ENCODE data around the gene SLC38A4.

The SLC38A4 gene

GRCh38 chr12:46843811-46844210, 18.0 kb upstream of the SLC38A4 start:
- H3K4me2 ChIP-seq (ENCODE audit: insufficient read depth, low read length, poor library complexity, severe bottlenecking) = no peak overlapping the region
- no peaks in the 10 kb centered on the region for H3K79me1 ChIP-seq (ENCODE audit: low read depth, low read length)
- no peaks in the 10 kb centered on the region for H3K9me3 ChIP-seq (replicated peaks in 1 of 2; ENCODE audit: control insufficient read depth in 2 of 2, insufficient read depth in 1 of 2, low read depth in 1 of 2, low read length in 2 of 2)
- no peak for DNase-seq (ENCODE audit: low spot score)
- no peak overlapping the region for H4K91ac ChIP-seq (ENCODE audit: low read depth, low read length, poor library complexity)
- no peak overlapping the region for H2BK15ac ChIP-seq (ENCODE audit: low read length)
- H3K18ac ChIP-seq (ENCODE audit: low read length) = no peak overlapping the region
- H3K27ac ChIP-seq (replicated peaks; ENCODE audit: low read length) = no peak overlapping the region
- no peak overlapping the region for H2BK12ac ChIP-seq (ENCODE audit: low read length)
- H3K23ac ChIP-seq (ENCODE audit: low read depth, low read length, poor library complexity) = no peak overlapping the region
- no peak overlapping the region for H2BK5ac ChIP-seq (ENCODE audit: low read length)
- no peak overlapping the region for H3K9ac ChIP-seq (ENCODE audit: low read depth, low read length, poor library complexity)
- no peaks in the 10 kb centered on the region for H3K36me3 ChIP-seq (replicated peaks in 1 of 2; ENCODE audit: control insufficient read depth in 2 of 2, insufficient read depth in 2 of 2, low read length in 2 of 2)
- H3K4me1 ChIP-seq (ENCODE audit: control insufficient read depth in 2 of 2, insufficient read depth in 1 of 2, low read depth in 1 of 2, low read length in 2 of 2) = no peaks in the 10 kb centered on the region
- no peak overlapping the region for H3K4ac ChIP-seq (ENCODE audit: low read length)
- H3K4me3 ChIP-seq (ENCODE audit: low read length in 2 of 2) = no peak overlapping the region
- no peak overlapping the region for H4K8ac ChIP-seq (ENCODE audit: low read depth, low read length)
- H3K14ac ChIP-seq (ENCODE audit: low read length) = no peak overlapping the region
- no CpG with 5 or more reads among the region's 3 CpGs for WGBS, 2 donors (ENCODE audit: extremely low coverage in 2 of 2, insufficient read length in 2 of 2, insufficient replicate concordance in 1 of 2)
- H2AK5ac ChIP-seq (ENCODE audit: low read depth, low read length) = no peak overlapping the region
- no peaks in the 10 kb centered on the region for H3K27me3 ChIP-seq (ENCODE audit: control insufficient read depth in 3 of 3, insufficient read depth in 3 of 3, low read depth in 1 of 3, low read length in 3 of 3)
- H2BK120ac ChIP-seq (ENCODE audit: low read depth, low read length) = no peak overlapping the region
- no peak overlapping the region for H2AFZ ChIP-seq (ENCODE audit: low read length)

- H3K14ac ChIP-seq (ENCODE audit: low read length) = no peak overlapping the region
- H3K4me1 ChIP-seq (ENCODE audit: control insufficient read depth in 2 of 2, insufficient read depth in 1 of 2, low read depth in 1 of 2, low read length in 2 of 2) = no peaks in the 10 kb centered on the region
- no peaks in the 10 kb centered on the region for H3K27me3 ChIP-seq (ENCODE audit: control insufficient read depth in 3 of 3, insufficient read depth in 3 of 3, low read depth in 1 of 3, low read length in 3 of 3)
- no peak overlapping the region for H3K4me3 ChIP-seq (ENCODE audit: low read length in 2 of 2)
- H2BK5ac ChIP-seq (ENCODE audit: low read length) = no peak overlapping the region
- H2BK15ac ChIP-seq (ENCODE audit: low read length) = no peak overlapping the region
- no peak overlapping the region for H3K23ac ChIP-seq (ENCODE audit: low read depth, low read length, poor library complexity)
- H3K4me2 ChIP-seq (ENCODE audit: insufficient read depth, low read length, poor library complexity, severe bottlenecking) = no peak overlapping the region
- H2AFZ ChIP-seq (ENCODE audit: low read length) = no peak overlapping the region
- no peak overlapping the region for H2BK120ac ChIP-seq (ENCODE audit: low read depth, low read length)
- H2AK5ac ChIP-seq (ENCODE audit: low read depth, low read length) = no peak overlapping the region
- H2BK12ac ChIP-seq (ENCODE audit: low read length) = no peak overlapping the region
- H3K4ac ChIP-seq (ENCODE audit: low read length) = no peak overlapping the region
- DNase-seq (ENCODE audit: low spot score) = no peak
- no peaks in the 10 kb centered on the region for H3K36me3 ChIP-seq (replicated peaks in 1 of 2; ENCODE audit: control insufficient read depth in 2 of 2, insufficient read depth in 2 of 2, low read length in 2 of 2)
- WGBS, 2 donors (ENCODE audit: extremely low coverage in 2 of 2, insufficient read length in 2 of 2, insufficient replicate concordance in 1 of 2) = no CpG with 5 or more reads among the region's 2 CpGs
- no peak overlapping the region for H4K91ac ChIP-seq (ENCODE audit: low read depth, low read length, poor library complexity)
- no peaks in the 10 kb centered on the region for H3K9me3 ChIP-seq (replicated peaks in 1 of 2; ENCODE audit: control insufficient read depth in 2 of 2, insufficient read depth in 1 of 2, low read depth in 1 of 2, low read length in 2 of 2)
- no peaks in the 10 kb centered on the region for H3K79me1 ChIP-seq (ENCODE audit: low read depth, low read length)
- H3K18ac ChIP-seq (ENCODE audit: low read length) = no peak overlapping the region
- H3K9ac ChIP-seq (ENCODE audit: low read depth, low read length, poor library complexity) = no peak overlapping the region
- no peak overlapping the region for H3K27ac ChIP-seq (replicated peaks; ENCODE audit: low read length)
- no peak overlapping the region for H4K8ac ChIP-seq (ENCODE audit: low read depth, low read length)
These were observed 16.1 kb upstream of the SLC38A4 start for GRCh38 chr12:46841891-46842290.

DNA sequence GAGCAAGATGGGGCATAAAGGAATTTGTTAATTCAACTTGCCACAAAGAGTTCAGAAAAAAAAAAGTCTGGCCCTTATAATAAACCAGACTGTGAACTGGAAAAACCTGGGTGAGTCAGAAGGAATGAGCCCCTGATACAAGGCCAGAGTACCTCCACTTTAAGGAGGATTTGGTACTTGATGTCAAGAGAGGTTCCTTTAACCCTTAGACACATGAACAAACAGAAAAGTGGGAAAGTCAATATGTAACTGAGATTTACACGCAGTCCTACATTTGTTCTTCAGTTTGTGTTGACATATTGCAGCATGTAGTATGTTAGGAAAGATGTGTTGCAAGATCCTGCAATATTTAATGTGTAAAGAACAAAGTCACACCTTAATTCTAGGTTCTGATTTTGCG, 14.2 kb upstream of the SLC38A4 start:
- Histone ChIP-seq H4K8ac (ENCODE audit: low read depth, low read length) (no peak overlapping the region), H4K91ac (ENCODE audit: low read depth, low read length, poor library complexity) (no peak overlapping the region), H2BK120ac (ENCODE audit: low read depth, low read length) (no peak overlapping the region), H3K23ac (ENCODE audit: low read depth, low read length, poor library complexity) (no peak overlapping the region), H3K9me3 (replicated peaks in 1 of 2; ENCODE audit: control insufficient read depth in 2 of 2, insufficient read depth in 1 of 2, low read depth in 1 of 2, low read length in 2 of 2) (no peaks in the 10 kb centered on the region), H3K27ac (replicated peaks; ENCODE audit: low read length) (no peak overlapping the region), H2BK12ac (ENCODE audit: low read length) (no peak overlapping the region), H2BK15ac (ENCODE audit: low read length) (no peak overlapping the region), H3K14ac (ENCODE audit: low read length) (no peak overlapping the region), H3K4me3 (ENCODE audit: low read length in 2 of 2) (no peak overlapping the region), H2AFZ (ENCODE audit: low read length) (no peak overlapping the region), H3K4me2 (ENCODE audit: insufficient read depth, low read length, poor library complexity, severe bottlenecking) (no peak overlapping the region), H3K9ac (ENCODE audit: low read depth, low read length, poor library complexity) (no peak overlapping the region), H3K27me3 (ENCODE audit: control insufficient read depth in 3 of 3, insufficient read depth in 3 of 3, low read depth in 1 of 3, low read length in 3 of 3) (no peaks in the 10 kb centered on the region), H3K36me3 (replicated peaks in 1 of 2; ENCODE audit: control insufficient read depth in 2 of 2, insufficient read depth in 2 of 2, low read length in 2 of 2) (no peaks in the 10 kb centered on the region), H3K18ac (ENCODE audit: low read length) (no peak overlapping the region), H2AK5ac (ENCODE audit: low read depth, low read length) (no peak overlapping the region), H3K79me1 (ENCODE audit: low read depth, low read length) (no peaks in the 10 kb centered on the region), H3K4ac (ENCODE audit: low read length) (no peak overlapping the region), H2BK5ac (ENCODE audit: low read length) (no peak overlapping the region), H3K4me1 (ENCODE audit: control insufficient read depth in 2 of 2, insufficient read depth in 1 of 2, low read depth in 1 of 2, low read length in 2 of 2) (no peaks in the 10 kb centered on the region)
- DNase-seq (ENCODE audit: low spot score) = no peak
- no CpG with 5 or more reads among the region's 2 CpGs for WGBS, 2 donors (ENCODE audit: extremely low coverage in 2 of 2, insufficient read length in 2 of 2, insufficient replicate concordance in 1 of 2)

GRCh38 chr12:46839232-46839631, 13.4 kb upstream of the SLC38A4 start:
- Histone ChIP-seq H2AK5ac (ENCODE audit: low read depth, low read length) (no peak overlapping the region), H3K4me2 (ENCODE audit: insufficient read depth, low read length, poor library complexity, severe bottlenecking) (no peak overlapping the region), H4K8ac (ENCODE audit: low read depth, low read length) (no peak overlapping the region), H2BK120ac (ENCODE audit: low read depth, low read length) (no peak overlapping the region), H3K23ac (ENCODE audit: low read depth, low read length, poor library complexity) (no peak overlapping the region), H3K4ac (ENCODE audit: low read length) (no peak overlapping the region), H3K79me1 (ENCODE audit: low read depth, low read length) (no peaks in the 10 kb centered on the region), H3K4me3 (ENCODE audit: low read length in 2 of 2) (no peak overlapping the region), H3K18ac (ENCODE audit: low read length) (no peak overlapping the region), H3K4me1 (ENCODE audit: control insufficient read depth in 2 of 2, insufficient read depth in 1 of 2, low read depth in 1 of 2, low read length in 2 of 2) (no peaks in the 10 kb centered on the region), H3K36me3 (replicated peaks in 1 of 2; ENCODE audit: control insufficient read depth in 2 of 2, insufficient read depth in 2 of 2, low read length in 2 of 2) (no peaks in the 10 kb centered on the region), H3K27ac (replicated peaks; ENCODE audit: low read length) (no peak overlapping the region), H3K9ac (ENCODE audit: low read depth, low read length, poor library complexity) (no peak overlapping the region), H3K27me3 (ENCODE audit: control insufficient read depth in 3 of 3, insufficient read depth in 3 of 3, low read depth in 1 of 3, low read length in 3 of 3) (no peaks in the 10 kb centered on the region), H2AFZ (ENCODE audit: low read length) (no peak overlapping the region), H3K9me3 (replicated peaks in 1 of 2; ENCODE audit: control insufficient read depth in 2 of 2, insufficient read depth in 1 of 2, low read depth in 1 of 2, low read length in 2 of 2) (no peaks in the 10 kb centered on the region), H2BK5ac (ENCODE audit: low read length) (no peak overlapping the region), H4K91ac (ENCODE audit: low read depth, low read length, poor library complexity) (no peak overlapping the region), H3K14ac (ENCODE audit: low read length) (no peak overlapping the region), H2BK12ac (ENCODE audit: low read length) (no peak overlapping the region), H2BK15ac (ENCODE audit: low read length) (no peak overlapping the region)
- no peak for DNase-seq (ENCODE audit: low spot score)
- WGBS, 2 donors (ENCODE audit: extremely low coverage in 2 of 2, insufficient read length in 2 of 2, insufficient replicate concordance in 1 of 2) = no CpG with 5 or more reads among the region's 3 CpGs
